ENCODE measurements around the gene PRKN.
"Not testable (repeated sequence)": the region's sequence is repeated elsewhere in the genome, so short reads cannot be mapped to it uniquely, and the experiment has no call there.

The PRKN gene

DNA sequence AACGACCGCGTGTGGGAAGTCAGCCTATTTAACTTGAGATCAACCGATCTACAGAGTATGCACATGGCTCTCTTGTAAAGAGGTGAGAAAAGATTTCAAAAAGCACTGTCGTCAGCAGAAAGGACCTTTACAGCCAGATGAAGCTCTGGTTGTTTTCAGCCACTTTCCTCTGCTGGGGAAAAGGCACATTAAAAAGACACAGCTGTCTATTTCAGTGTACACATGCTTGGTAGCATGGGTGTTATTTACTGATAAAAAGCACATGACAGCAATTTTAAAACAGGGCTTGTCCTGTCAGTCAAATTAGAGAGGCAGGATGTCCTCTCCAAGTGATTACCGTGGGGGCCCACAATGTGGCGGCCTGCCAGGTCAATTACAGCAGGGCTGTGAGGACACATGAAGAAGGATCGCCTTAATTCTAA, 188.9 kb downstream of the PRKN start:
- Histone ChIP-seq H3K4me1 (ENCODE audit: low read length) (no peaks in the 10 kb centered on the region), H3K79me2 (ENCODE audit: low read length) (no peaks in the 10 kb centered on the region), H3K9me3 (replicated peaks; ENCODE audit: insufficient read depth, low read length) (no peaks in the 10 kb centered on the region), H3K4me2 (ENCODE audit: low read depth, low read length) (no peak overlapping the region), H3K4me3 (ENCODE audit: low read length) (no peak overlapping the region), H3K27me3 (replicated peaks; ENCODE audit: insufficient read depth, low read length) (no peaks in the 10 kb centered on the region), H3K36me3 (replicated peaks; ENCODE audit: insufficient read depth, low read length) (no peaks in the 10 kb centered on the region), H3F3A (ENCODE audit: insufficient read depth, low read length) (no peaks in the 10 kb centered on the region), H2AFZ (ENCODE audit: low read length) (no peak overlapping the region), H3K9me2 (replicated peaks; ENCODE audit: insufficient read depth, low read length) (no peaks in the 10 kb centered on the region), H3K9ac (ENCODE audit: low read length) (no peak overlapping the region), H4K20me1 (ENCODE audit: insufficient read depth, low read length) (no peaks in the 10 kb centered on the region), H3K27ac (ENCODE audit: low read length) (no peak overlapping the region)
- no peak for TF ChIP-seq EZH2 (optimal IDR thresholded peaks at IDR 0.05; ENCODE audit: low read depth, low read length)
- TF ChIP-seq CTCF (IDR thresholded peaks at IDR 0.05; ENCODE audit: low read length): no peak
- no peak for TF ChIP-seq EZH2phosphoT487 (IDR thresholded peaks at IDR 0.05; ENCODE audit: low read length)
- no peak for DNase-seq

- no peaks in the 10 kb centered on the region for H3K27me3 ChIP-seq (replicated peaks; ENCODE audit: insufficient read depth, low read length)
- H2AFZ ChIP-seq (ENCODE audit: low read length): no peak overlapping the region
- no peak for DNase-seq
- H3K4me3 ChIP-seq (ENCODE audit: low read length): no peak overlapping the region
- no peak overlapping the region for H3K27ac ChIP-seq (ENCODE audit: low read length)
- TF ChIP-seq EZH2phosphoT487 (IDR thresholded peaks at IDR 0.05; ENCODE audit: low read length) (no peak), CTCF (IDR thresholded peaks at IDR 0.05; ENCODE audit: low read length) (no peak), EZH2 (optimal IDR thresholded peaks at IDR 0.05; ENCODE audit: low read depth, low read length) (no peak)
- no peak overlapping the region for H3K9ac ChIP-seq (ENCODE audit: low read length)
- H4K20me1 ChIP-seq (ENCODE audit: insufficient read depth, low read length): no peaks in the 10 kb centered on the region
- H3K4me2 ChIP-seq (ENCODE audit: low read depth, low read length): no peak overlapping the region
- H3K36me3 ChIP-seq (replicated peaks; ENCODE audit: insufficient read depth, low read length): no peaks in the 10 kb centered on the region
- no peaks in the 10 kb centered on the region for H3F3A ChIP-seq (ENCODE audit: insufficient read depth, low read length)
- H3K79me2 ChIP-seq (ENCODE audit: low read length): no peaks in the 10 kb centered on the region
- H3K9me3 ChIP-seq (replicated peaks; ENCODE audit: insufficient read depth, low read length): no peaks in the 10 kb centered on the region
- no peaks in the 10 kb centered on the region for H3K4me1 ChIP-seq (ENCODE audit: low read length)
- no peaks in the 10 kb centered on the region for H3K9me2 ChIP-seq (replicated peaks; ENCODE audit: insufficient read depth, low read length)
Observed at GRCh38 chr6:162533009-162533400, 194.6 kb downstream of the PRKN start.

- no peaks in the 10 kb centered on the region for H3K27me3 ChIP-seq (replicated peaks; ENCODE audit: insufficient read depth, low read length)
- H3K36me3 ChIP-seq (replicated peaks; ENCODE audit: insufficient read depth, low read length): no peaks in the 10 kb centered on the region
- H3K27ac ChIP-seq (ENCODE audit: low read length): no peak overlapping the region
- H2AFZ ChIP-seq (ENCODE audit: low read length): no peak overlapping the region
- no peak for DNase-seq
- H3K9me3 ChIP-seq (replicated peaks; ENCODE audit: insufficient read depth, low read length): no peaks in the 10 kb centered on the region
- TF ChIP-seq EZH2 (optimal IDR thresholded peaks at IDR 0.05; ENCODE audit: low read depth, low read length) (no peak), EZH2phosphoT487 (IDR thresholded peaks at IDR 0.05; ENCODE audit: low read length) (no peak), CTCF (IDR thresholded peaks at IDR 0.05; ENCODE audit: low read length) (no peak)
- H3K79me2 ChIP-seq (ENCODE audit: low read length): no peaks in the 10 kb centered on the region
- no peak overlapping the region for H3K4me2 ChIP-seq (ENCODE audit: low read depth, low read length)
- no peaks in the 10 kb centered on the region for H4K20me1 ChIP-seq (ENCODE audit: insufficient read depth, low read length)
- no peaks in the 10 kb centered on the region for H3K4me1 ChIP-seq (ENCODE audit: low read length)
- H3K9ac ChIP-seq (ENCODE audit: low read length): no peak overlapping the region
- H3F3A ChIP-seq (ENCODE audit: insufficient read depth, low read length): no peaks in the 10 kb centered on the region
- no peaks in the 10 kb centered on the region for H3K9me2 ChIP-seq (replicated peaks; ENCODE audit: insufficient read depth, low read length)
- H3K4me3 ChIP-seq (ENCODE audit: low read length): no peak overlapping the region
Observed at GRCh38 chr6:162532283-162533008, 195.1 kb downstream of the PRKN start.

DNA sequence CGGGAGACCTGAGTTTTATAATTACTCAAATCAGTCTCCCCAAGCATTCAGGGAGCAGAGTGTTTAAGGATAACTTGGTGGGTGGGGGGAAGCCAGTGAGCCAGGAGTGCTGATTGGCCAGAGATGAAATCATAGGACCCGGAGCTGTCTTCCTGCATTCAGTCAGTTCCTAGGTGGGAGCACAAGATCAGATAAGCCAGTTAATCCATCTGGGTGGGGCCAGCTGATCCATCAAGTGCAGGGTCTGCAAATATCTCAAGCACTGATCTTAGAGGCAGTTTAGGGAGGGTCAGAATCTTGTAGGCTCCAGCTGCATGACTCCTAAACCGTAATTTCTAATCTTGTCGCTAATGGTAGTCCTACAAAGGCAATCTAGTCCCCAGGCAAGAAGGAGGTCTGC, 196.2 kb downstream of the PRKN start:
- not testable (repeated sequence) for H3K36me3 ChIP-seq (replicated peaks; ENCODE audit: insufficient read depth, low read length); H3K9me2 ChIP-seq (replicated peaks; ENCODE audit: insufficient read depth, low read length); H3K9ac ChIP-seq (ENCODE audit: low read length); H3K4me2 ChIP-seq (ENCODE audit: low read depth, low read length); H3K9me3 ChIP-seq (replicated peaks; ENCODE audit: insufficient read depth, low read length); DNase-seq; H3K27ac ChIP-seq (ENCODE audit: low read length); H3K79me2 ChIP-seq (ENCODE audit: low read length); H3F3A ChIP-seq (ENCODE audit: insufficient read depth, low read length); H2AFZ ChIP-seq (ENCODE audit: low read length); H3K4me1 ChIP-seq (ENCODE audit: low read length); H3K27me3 ChIP-seq (replicated peaks; ENCODE audit: insufficient read depth, low read length); H3K4me3 ChIP-seq (ENCODE audit: low read length); H4K20me1 ChIP-seq (ENCODE audit: insufficient read depth, low read length)
